CD4-positive, alpha-beta T cell treated with Interleukin-4 for 1 hour (primary cell): ENCODE results near the gene APBA2.
A peak's percentile ranks its signal among the peaks of the same experiment; 100 is the strongest.

Source experiments
- DNase-seq, 2 donors: peaks; one replicate each; pipeline ENCODE4 v3.0.0-alpha.2; 2020 to 2022

APBA2 gene

GRCh38 chr15:29127506-29128430, 242.0 kb downstream of the APBA2 start:
- DNase-seq: no peak

- no peak for DNase-seq
Measured at GRCh38 chr15:29128671-29129070, 242.9 kb downstream of the APBA2 start.

GRCh38 chr15:29129221-29129620, 243.4 kb downstream of the APBA2 start:
- no peak for DNase-seq

- no peak for DNase-seq
Measured at GRCh38 chr15:29129926-29130325, 244.2 kb downstream of the APBA2 start.

- DNase-seq: no peak
Measured at GRCh38 chr15:29130476-29130875, 244.7 kb downstream of the APBA2 start.

- DNase-seq: no peak
Measured at GRCh38 chr15:29130951-29131839, 245.4 kb downstream of the APBA2 start.

- DNase-seq: no peak
Measured at GRCh38 chr15:29131840-29132420, 246.2 kb downstream of the APBA2 start.

GRCh38 chr15:29132735-29133181, 247.0 kb downstream of the APBA2 start:
- no peak for DNase-seq

GRCh38 chr15:29133321-29133720, 247.5 kb downstream of the APBA2 start:
- no peak for DNase-seq

GRCh38 chr15:29133791-29134190, 248.0 kb downstream of the APBA2 start:
- no peak for DNase-seq

- DNase-seq: no peak
Measured at GRCh38 chr15:29134239-29134638, 248.5 kb downstream of the APBA2 start.

GRCh38 chr15:29134641-29135308, 249.0 kb downstream of the APBA2 start:
- DNase-seq: no peak

GRCh38 chr15:29135309-29135657, 249.5 kb downstream of the APBA2 start:
- no peak for DNase-seq

- DNase-seq: no peak
Measured at GRCh38 chr15:29135702-29136646, 250.2 kb downstream of the APBA2 start.

GRCh38 chr15:29138260-29138659, 252.5 kb downstream of the APBA2 start:
- no peak for DNase-seq

GRCh38 chr15:29139072-29139471, 253.3 kb downstream of the APBA2 start:
- no peak for DNase-seq

- peak; percentile 27 to 34 for DNase-seq
Measured at GRCh38 chr15:29139540-29140459, 254.0 kb downstream of the APBA2 start.

GRCh38 chr15:29140475-29141307, 254.9 kb downstream of the APBA2 start:
- peak in 1 of 2 donors; percentile 6 for DNase-seq
